Omental fat pad (tissue), 4 donors: ENCODE measurements around the gene INSC. TPM values are rescaled to one million over a fixed set of nuclear protein-coding genes. Genes with fewer than 3 reads are reported as not detected.
"Not testable (repeated sequence)": the region's sequence is repeated elsewhere in the genome, so short reads cannot be mapped to it uniquely, and the experiment has no call there.

ENCODE experiments used
- ATAC-seq: fragments of 150-250 bp; one replicate; pipeline ENCODE4 v1.9.1; 2016; ENCODE audit warnings: mild to moderate bottlenecking, moderate library complexity; ENCODE audit not compliant: low FRiP score
- DNase-seq: peaks from one replicate; pipeline ENCODE4 v3.0.0-alpha.2; 2019; ENCODE audit warnings: low spot score
- total RNA-seq, 4 donors: library from RNA; depleted of rRNA; stranded (reverse); fragments of >200 nt; gene quantifications; one replicate each; pipeline ENCODE4 v1.1.0, GENCODE V29; 2016
- TF ChIP-seq, protein P1 (sequence below), 3 donors: fragments of 450-650 bp; IDR thresholded peaks; one replicate each; pipeline ENCODE4 v1.5.1; 2016 to 2017; ENCODE audit warnings: antibody characterized with exemption in 3 of 3, mild to moderate bottlenecking in 3 of 3, moderate library complexity in 2 of 3

The INSC gene, protein sequence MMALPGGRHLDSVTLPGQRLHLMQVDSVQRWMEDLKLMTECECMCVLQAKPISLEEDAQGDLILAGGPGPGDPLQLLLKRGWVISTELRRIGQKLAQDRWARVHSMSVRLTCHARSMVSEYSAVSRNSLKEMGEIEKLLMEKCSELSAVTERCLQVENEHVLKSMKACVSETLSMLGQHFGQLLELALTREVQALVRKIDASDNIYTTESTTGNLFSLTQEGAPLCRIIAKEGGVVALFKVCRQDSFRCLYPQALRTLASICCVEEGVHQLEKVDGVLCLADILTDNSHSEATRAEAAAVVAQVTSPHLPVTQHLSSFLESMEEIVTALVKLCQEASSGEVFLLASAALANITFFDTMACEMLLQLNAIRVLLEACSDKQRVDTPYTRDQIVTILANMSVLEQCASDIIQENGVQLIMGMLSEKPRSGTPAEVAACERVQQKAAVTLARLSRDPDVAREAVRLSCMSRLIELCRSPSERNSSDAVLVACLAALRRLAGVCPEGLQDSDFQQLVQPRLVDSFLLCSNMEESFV
- 1 to 10 TPM in 1 of 4 donors, not detected in 3; 3.0 TPM for total RNA-seq

DNA sequence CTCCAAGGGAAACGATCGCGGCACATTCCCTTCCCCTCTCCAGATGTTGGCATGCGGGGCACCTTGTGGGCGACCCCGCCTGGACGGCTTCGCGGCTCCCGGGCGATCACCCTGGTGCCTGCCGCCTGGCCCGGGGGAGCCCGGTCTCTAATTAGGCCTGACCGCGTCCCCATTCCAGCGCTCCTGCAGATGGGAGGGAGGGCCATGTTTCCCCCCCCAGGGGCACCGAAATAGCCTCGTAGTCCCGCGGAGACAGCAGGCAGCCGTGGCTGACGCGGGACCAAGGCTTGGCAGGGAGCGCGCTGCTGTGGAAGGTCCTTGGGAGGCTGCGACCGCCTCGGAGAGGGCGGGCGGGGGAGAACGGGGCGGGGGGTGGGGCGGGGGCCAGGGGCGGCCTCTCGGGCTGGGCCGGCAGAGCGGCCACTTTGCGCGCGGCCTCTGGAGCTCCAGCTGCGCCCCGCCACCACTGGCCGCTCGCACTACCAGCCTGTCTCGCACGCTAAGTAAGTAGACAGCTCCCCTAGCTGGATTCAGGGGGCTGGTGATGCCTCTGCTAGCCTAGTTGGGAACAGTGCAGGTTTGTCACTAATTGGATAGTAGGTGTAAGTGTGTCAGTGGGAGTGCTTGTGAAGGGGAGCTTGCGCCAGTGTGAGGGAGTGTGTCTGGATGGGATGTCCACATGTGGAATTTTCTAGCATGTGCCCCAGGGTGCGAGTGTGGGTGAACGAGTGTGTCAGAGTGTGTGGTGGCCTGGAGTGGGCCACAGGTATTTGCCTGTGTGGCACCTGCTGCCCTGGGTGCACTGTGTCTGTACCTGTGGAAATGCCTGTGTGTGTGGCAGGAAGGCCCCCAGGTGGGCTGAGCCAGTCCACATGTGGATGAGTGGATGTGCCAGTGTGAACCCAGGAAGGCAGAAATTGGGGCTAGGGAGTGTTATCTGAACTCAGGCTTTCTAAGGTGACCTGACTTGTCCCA is at the start of gene INSC:
TSS of gene INSC (plus strand) at position 423 of the 975 bp plus-strand sequence. CDS start 34,252 bp downstream, outside the sequence.
- peak; percentile 8 for ATAC-seq
- TF ChIP-seq, protein P1, sequence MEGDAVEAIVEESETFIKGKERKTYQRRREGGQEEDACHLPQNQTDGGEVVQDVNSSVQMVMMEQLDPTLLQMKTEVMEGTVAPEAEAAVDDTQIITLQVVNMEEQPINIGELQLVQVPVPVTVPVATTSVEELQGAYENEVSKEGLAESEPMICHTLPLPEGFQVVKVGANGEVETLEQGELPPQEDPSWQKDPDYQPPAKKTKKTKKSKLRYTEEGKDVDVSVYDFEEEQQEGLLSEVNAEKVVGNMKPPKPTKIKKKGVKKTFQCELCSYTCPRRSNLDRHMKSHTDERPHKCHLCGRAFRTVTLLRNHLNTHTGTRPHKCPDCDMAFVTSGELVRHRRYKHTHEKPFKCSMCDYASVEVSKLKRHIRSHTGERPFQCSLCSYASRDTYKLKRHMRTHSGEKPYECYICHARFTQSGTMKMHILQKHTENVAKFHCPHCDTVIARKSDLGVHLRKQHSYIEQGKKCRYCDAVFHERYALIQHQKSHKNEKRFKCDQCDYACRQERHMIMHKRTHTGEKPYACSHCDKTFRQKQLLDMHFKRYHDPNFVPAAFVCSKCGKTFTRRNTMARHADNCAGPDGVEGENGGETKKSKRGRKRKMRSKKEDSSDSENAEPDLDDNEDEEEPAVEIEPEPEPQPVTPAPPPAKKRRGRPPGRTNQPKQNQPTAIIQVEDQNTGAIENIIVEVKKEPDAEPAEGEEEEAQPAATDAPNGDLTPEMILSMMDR (IDR thresholded peaks at IDR 0.05) = no peak
- no peak for DNase-seq

DNA sequence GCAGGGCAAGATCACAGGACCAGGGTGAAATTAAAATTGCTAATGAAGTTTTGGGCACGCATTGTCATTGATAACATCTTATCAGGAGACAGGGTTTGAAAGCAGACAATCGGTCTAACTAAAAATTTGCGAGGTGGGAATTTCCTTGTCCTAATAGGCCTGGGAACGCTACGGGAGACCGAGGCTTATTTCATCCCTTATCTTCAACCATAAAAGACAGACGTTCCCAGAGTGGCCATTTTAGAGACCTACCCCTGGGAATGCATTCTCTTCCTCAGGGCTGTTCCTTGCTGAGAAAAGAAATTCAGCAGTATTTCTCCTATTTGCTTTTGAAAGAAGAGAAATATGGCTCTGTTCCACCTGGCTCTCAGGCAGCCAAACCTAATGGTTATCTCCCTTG is 45.0 kb upstream of the INSC start:
- ATAC-seq, DNase-seq: not testable (repeated sequence)

DNA sequence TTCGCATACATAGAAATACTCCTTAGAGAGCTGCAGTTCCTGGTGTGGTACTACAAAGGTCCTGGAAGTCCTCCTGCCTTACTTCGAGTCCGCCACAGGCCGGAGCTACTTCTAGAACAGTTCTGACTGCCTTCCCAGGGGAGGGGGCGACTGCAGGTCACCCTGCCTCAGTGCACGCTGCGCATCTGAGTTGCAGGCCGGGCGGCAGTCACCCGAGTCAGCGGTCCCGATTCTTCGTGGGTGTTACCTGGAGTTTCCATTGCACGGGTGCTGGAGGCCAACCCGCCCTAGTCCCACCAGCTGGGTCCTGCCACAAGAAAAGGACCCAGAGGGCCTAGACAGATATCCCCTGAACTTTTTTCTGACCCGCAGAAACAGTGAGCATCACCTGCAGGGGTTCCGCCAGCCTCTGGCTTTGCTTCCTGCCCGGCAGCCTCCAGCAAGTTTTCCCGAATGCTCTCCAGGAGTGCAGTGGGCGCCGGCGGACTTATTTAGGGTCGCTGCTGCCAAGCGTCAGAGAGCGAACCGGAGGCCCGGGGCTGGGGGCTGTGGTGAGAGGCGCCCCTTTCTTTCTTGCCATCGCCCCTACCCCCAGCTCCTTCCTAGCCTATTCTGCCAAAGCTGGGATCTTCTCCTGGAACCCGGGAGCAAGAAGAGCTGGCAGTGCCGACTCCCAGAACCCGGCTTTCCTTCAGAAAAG is 43.0 kb upstream of the INSC start:
- DNase-seq (no peak), ATAC-seq (no peak)
- TF ChIP-seq, protein P1 (IDR thresholded peaks at IDR 0.05) = no peak

DNA sequence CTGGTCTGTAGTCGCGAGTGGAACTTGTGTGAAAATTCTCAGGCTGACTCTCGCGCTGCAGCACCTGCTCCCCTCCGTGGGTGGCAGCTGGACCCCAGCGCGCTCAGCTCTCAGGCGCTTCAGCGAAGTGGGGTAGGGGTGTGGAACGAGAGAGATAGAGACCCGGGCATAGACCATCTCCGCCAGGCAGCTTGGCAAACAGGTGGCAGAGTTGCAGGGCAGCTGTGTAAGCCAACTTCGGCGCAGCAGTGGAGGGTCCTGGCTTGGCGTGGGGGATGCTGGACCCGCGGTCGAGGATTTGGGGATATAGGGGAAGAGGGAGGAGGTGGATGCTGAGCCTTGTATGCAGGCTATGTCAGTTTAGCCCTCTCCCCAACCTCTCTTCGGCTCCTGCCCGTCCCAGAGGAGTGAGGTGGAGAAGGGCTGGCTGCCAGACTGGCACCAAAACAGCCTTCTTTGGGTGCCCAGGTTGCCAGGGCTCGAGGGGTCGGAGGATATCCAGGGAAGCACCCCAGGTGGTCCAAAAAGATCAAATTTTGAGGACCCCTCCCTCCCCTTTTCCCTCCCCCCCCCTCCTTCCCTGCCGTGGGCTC is 42.1 kb upstream of the INSC start:
- TF ChIP-seq, protein P1 (IDR thresholded peaks at IDR 0.05) = no peak

DNA sequence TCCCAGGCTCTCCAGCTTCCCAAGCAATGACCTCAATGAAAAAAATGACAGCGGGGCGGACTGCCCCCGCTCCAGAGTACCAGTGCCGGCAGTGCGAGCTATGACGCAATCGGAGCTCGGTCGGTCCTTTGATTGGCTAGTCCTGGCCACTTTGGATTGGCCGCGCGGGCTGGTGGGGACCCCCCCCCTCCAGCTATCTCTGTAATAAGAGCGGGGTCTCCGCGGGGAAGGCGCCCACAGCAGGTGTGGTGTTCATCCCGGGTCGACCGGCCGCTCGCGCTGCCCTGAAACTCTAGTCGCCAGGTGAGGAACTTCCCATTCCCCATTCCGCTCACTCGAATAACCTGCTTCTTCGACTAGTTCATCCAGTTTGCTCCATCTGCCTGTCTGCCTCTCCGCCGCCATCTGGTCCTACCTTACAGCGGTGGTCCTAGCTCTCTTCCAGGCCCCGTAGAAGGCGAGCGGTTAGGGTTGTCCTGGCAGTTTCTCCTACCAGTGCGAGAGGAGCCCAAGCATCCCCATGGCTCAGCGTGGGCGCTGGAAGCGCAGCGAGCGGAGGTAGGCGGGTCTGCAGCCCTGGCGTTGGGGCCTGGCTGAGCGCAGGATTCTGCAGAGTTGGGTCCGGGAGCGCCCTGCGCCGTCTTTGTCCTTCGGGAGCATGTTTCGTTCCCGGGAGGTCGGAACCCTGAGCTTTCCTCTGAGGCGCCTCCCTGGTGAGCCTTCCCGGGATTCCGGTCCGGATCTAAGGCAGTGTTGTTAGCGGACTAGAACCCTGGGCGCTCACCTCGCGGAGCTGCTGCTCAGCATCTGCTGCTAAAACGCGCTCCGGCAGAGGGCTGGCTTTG is 41.1 kb upstream of the INSC start, which contains the start of gene CALCB:
TSS of gene CALCB (plus strand) at position 233 of the 845 bp plus-strand sequence. CDS start 1,126 bp downstream, outside the sequence.
- ATAC-seq (peak; percentile 70), DNase-seq (no peak)
- TF ChIP-seq, protein P1 (IDR thresholded peaks at IDR 0.05) = no peak

More for the DNA sequence above, 42.1 kb upstream of the INSC start:
- no peak for ATAC-seq
- DNase-seq = no peak
